Panc1 (cell line): ENCODE results near the gene FERMT3. TPM values are rescaled to one million over a fixed set of nuclear protein-coding genes. Genes with fewer than 3 reads are reported as not detected.

Experiments used
- ATAC-seq: fragments of 200-7000 bp; cut with Tn5 transposase; 2 replicates; pipeline ENCODE4 v1.9.1; 2020; ENCODE audit warnings: mild to moderate bottlenecking, moderate library complexity
- BruUV-seq: library from RNA; stranded (reverse); fragments of 400-500 nt; replicated peaks from 2 replicates; lab custom pipeline; 2021; lab: Mats Ljungman, UMichigan
- CTCF ChIA-PET: fragments of 300-600 bp; sonication (Branson Sonifier 250); formaldehyde crosslinking; loops from one replicate; lab custom pipeline; 2022; ENCODE audit warnings: antibody characterized with exemption; lab: Charles Lee
- POLR2A ChIA-PET: fragments of 300-600 bp; sonication (Branson Sonifier 250); formaldehyde crosslinking; loops from one replicate; lab custom pipeline; 2022; ENCODE audit warnings: antibody characterized with exemption; lab: Charles Lee
- DNase-seq: peaks from one replicate; pipeline ENCODE4 v3.0.0-alpha.2; 2010; ENCODE audit warnings: low read depth, low spot score
- H3K27ac ChIP-seq: 2 replicates; pipeline ENCODE4 v1.5.1; 2011; ENCODE audit warnings: mild to moderate bottlenecking, low read length, inconsistent platforms
- H3K27me3 ChIP-seq: fragments of 200-500 bp; sonication (Bioruptor generic); 2 replicates; pipeline ENCODE4 v1.6.0; 2014; ENCODE audit warnings: low read length, inconsistent platforms; ENCODE audit not compliant: control insufficient read depth, insufficient read depth
- H3K36me3 ChIP-seq: fragments of 200-500 bp; sonication (Bioruptor generic); 2 replicates; pipeline ENCODE4 v1.5.1; 2014; ENCODE audit warnings: inconsistent platforms, mild to moderate bottlenecking, low read length, moderate library complexity; ENCODE audit not compliant: control insufficient read depth, insufficient read depth
- H3K4me1 ChIP-seq: 2 replicates; pipeline ENCODE4 v1.5.1; 2011; ENCODE audit warnings: inconsistent platforms, mild to moderate bottlenecking, low read length, moderate library complexity; ENCODE audit not compliant: control insufficient read depth, insufficient read depth
- H3K4me3 ChIP-seq, 2 experiments: 2 replicates each; pipeline ENCODE4 v1.5.1; 2011 to 2012; ENCODE audit warnings: low read depth in 2 of 2, low read length in 2 of 2, mild to moderate bottlenecking in 2 of 2, inconsistent platforms in 1 of 2, moderate library complexity in 1 of 2
- H3K9me3 ChIP-seq: fragments of 200-500 bp; sonication (Bioruptor generic); 2 replicates; pipeline ENCODE4 v1.5.1; 2014; ENCODE audit warnings: low read depth, mild to moderate bottlenecking, inconsistent platforms, low read length, moderate library complexity; ENCODE audit not compliant: control insufficient read depth, insufficient read depth
- POLR2AphosphoS5 ChIP-seq: IDR thresholded peaks from 2 replicates; pipeline ENCODE4 v1.6.1; 2012; ENCODE audit warnings: mild to moderate bottlenecking, low read depth, low read length, moderate library complexity
- SIN3A ChIP-seq: IDR thresholded peaks from 2 replicates; pipeline ENCODE4 v1.6.1; 2012; ENCODE audit warnings: low read depth, mild to moderate bottlenecking, low read length, moderate library complexity, borderline replicate concordance; ENCODE audit not compliant: insufficient read depth
- TCF7L2 ChIP-seq: IDR thresholded peaks from 2 replicates; pipeline ENCODE4 v1.6.1; 2011; ENCODE audit warnings: mild to moderate bottlenecking, low read depth, low read length, inconsistent platforms
- in situ Hi-C: cut with HindIII; loops from 2 replicates; pipeline ENCODE4 v1.10.0; 2016; ENCODE audit warnings: low sequenced_read_pairs, low pct_unique_long_range_greater_than_20kb
- intact Hi-C: fragments of 100-400 bp; cut with micrococcal nuclease; formaldehyde crosslinking; loops from one replicate; pipeline ENCODE4 v1.10.0; 2022; ENCODE audit not compliant: unreplicated experiment
- total RNA-seq: library from RNA; stranded (reverse); gene quantifications from one replicate; pipeline ENCODE4 v1.2.1, GENCODE V29; 2021; ENCODE audit not compliant: unreplicated experiment
- TF ChIP-seq, protein P1 (sequence below): fragments of 450-650 bp; IDR thresholded peaks from 2 replicates; pipeline ENCODE4 v1.5.1; 2017; ENCODE audit warnings: mild to moderate bottlenecking
- TF ChIP-seq, protein P2 (sequence below), 2 experiments: IDR thresholded peaks; 2 replicates each; pipeline ENCODE4 v1.6.1; 2011 to 2012; ENCODE audit warnings: low read depth in 2 of 2, control low read depth in 1 of 2, low read length in 1 of 2, mild to moderate bottlenecking in 1 of 2, moderate library complexity in 1 of 2; ENCODE audit not compliant: insufficient read depth in 1 of 2

The FERMT3 gene
- total RNA-seq, 1 experiment from 2014 or later: 2.9 TPM

DNA sequence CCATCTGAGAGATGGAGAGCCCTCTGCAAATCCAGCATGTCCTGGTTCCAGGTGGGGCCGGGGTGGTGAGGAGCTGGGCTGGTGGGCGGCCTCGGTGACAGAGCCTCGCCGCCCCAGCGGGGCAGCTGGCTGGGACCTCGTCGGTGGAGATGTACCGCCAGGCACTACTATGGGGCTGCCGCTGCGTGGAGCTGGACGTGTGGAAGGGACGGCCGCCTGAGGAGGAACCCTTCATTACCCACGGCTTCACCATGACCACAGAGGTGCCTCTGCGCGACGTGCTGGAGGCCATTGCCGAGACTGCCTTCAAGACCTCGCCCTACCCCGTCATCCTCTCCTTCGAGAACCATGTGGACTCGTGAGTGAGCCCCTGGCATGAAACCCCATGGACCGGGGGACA is 51.8 kb downstream of the FERMT3 start:
- no TSS peak for BruUV-seq
- no peak for TF ChIP-seq SIN3A
- TF ChIP-seq TCF7L2: no peak
- TF ChIP-seq, protein P1, sequence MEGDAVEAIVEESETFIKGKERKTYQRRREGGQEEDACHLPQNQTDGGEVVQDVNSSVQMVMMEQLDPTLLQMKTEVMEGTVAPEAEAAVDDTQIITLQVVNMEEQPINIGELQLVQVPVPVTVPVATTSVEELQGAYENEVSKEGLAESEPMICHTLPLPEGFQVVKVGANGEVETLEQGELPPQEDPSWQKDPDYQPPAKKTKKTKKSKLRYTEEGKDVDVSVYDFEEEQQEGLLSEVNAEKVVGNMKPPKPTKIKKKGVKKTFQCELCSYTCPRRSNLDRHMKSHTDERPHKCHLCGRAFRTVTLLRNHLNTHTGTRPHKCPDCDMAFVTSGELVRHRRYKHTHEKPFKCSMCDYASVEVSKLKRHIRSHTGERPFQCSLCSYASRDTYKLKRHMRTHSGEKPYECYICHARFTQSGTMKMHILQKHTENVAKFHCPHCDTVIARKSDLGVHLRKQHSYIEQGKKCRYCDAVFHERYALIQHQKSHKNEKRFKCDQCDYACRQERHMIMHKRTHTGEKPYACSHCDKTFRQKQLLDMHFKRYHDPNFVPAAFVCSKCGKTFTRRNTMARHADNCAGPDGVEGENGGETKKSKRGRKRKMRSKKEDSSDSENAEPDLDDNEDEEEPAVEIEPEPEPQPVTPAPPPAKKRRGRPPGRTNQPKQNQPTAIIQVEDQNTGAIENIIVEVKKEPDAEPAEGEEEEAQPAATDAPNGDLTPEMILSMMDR: no peak
- TF ChIP-seq POLR2AphosphoS5: no peak
- TF ChIP-seq, protein P2, sequence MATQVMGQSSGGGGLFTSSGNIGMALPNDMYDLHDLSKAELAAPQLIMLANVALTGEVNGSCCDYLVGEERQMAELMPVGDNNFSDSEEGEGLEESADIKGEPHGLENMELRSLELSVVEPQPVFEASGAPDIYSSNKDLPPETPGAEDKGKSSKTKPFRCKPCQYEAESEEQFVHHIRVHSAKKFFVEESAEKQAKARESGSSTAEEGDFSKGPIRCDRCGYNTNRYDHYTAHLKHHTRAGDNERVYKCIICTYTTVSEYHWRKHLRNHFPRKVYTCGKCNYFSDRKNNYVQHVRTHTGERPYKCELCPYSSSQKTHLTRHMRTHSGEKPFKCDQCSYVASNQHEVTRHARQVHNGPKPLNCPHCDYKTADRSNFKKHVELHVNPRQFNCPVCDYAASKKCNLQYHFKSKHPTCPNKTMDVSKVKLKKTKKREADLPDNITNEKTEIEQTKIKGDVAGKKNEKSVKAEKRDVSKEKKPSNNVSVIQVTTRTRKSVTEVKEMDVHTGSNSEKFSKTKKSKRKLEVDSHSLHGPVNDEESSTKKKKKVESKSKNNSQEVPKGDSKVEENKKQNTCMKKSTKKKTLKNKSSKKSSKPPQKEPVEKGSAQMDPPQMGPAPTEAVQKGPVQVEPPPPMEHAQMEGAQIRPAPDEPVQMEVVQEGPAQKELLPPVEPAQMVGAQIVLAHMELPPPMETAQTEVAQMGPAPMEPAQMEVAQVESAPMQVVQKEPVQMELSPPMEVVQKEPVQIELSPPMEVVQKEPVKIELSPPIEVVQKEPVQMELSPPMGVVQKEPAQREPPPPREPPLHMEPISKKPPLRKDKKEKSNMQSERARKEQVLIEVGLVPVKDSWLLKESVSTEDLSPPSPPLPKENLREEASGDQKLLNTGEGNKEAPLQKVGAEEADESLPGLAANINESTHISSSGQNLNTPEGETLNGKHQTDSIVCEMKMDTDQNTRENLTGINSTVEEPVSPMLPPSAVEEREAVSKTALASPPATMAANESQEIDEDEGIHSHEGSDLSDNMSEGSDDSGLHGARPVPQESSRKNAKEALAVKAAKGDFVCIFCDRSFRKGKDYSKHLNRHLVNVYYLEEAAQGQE (IDR thresholded peaks at IDR 0.05; ENCODE audit: insufficient read depth in 1 of 2, low read depth in 2 of 2, low read length in 1 of 2): no peak
- Histone ChIP-seq H3K9me3 (no peaks in the 10 kb centered on the region), H3K36me3 (no peaks in the 10 kb centered on the region; the same call in 1 of the 2 replicates), H3K27ac (no peak overlapping the region), H3K4me3 (no peak overlapping the region), H3K27me3 (no peaks in the 10 kb centered on the region), H3K4me1 (peaks cover 7% of the 10 kb centered on the region)
- intact Hi-C loops (no loop called here), in situ Hi-C loops (no loop called here)
- ChIA-PET POLR2A (interaction anchor here (0.5 kb wide), 1 partner anchor 150 kb away, joined by 3 read pairs; no protein-coding TSS in a partner anchor), CTCF (no interaction called here)
- DNase-seq (no peak), ATAC-seq (no peak)

DNA sequence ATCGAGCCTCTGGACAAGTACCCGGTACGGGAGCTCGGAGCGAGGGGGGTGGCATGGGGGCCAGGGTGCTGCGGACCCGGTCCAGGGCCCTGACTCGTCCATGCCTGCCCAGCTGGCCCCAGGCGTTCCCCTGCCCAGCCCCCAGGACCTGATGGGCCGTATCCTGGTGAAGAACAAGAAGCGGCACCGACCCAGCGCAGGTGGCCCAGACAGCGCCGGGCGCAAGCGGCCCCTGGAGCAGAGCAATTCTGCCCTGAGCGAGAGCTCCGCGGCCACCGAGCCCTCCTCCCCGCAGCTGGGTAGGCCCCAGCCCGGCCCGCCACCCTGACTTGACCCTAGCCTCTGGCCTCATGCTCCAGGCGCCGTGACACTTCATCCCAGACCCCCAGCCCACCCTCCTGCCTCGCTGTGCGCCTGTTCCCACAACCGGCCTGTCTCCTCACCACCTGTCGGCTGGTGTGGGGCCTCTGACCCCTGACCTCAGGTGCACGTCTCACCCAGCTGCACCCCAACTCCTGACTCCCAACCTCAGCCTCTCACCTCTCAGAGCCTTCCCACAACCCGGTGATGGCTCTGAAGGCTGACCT is 52.5 kb downstream of the FERMT3 start:
- Histone ChIP-seq H3K4me3 (no peak overlapping the region), H3K9me3 (no peaks in the 10 kb centered on the region), H3K36me3 (no peaks in the 10 kb centered on the region; the same call in 1 of the 2 replicates), H3K27ac (no peak overlapping the region), H3K27me3 (no peaks in the 10 kb centered on the region), H3K4me1 (peaks cover 3% of the 10 kb centered on the region; the same call in 1 of the 2 replicates)
- CTCF ChIA-PET: no interaction called here
- TF ChIP-seq SIN3A: no peak
- no peak for TF ChIP-seq POLR2AphosphoS5
- TF ChIP-seq, protein P1: no peak
- TF ChIP-seq, protein P2 (IDR thresholded peaks at IDR 0.05; ENCODE audit: insufficient read depth in 1 of 2, low read depth in 2 of 2, low read length in 1 of 2): no peak
- TF ChIP-seq TCF7L2: no peak
- DNase-seq: no peak
- POLR2A ChIA-PET: interaction anchor here (0.5 kb wide), 1 partner anchor 149 kb away, joined by 3 read pairs; no protein-coding TSS in a partner anchor
- intact Hi-C loops: no loop called here
- no peak for ATAC-seq
- BruUV-seq: no TSS peak
- in situ Hi-C loops: no loop called here
